Chondrocyte (in vitro differentiated cells): ENCODE data around the gene MFNG. TPM values are rescaled to one million over a fixed set of nuclear protein-coding genes. Genes with fewer than 3 reads are reported as not detected.

ENCODE experiments used
- DNase-seq: peaks from one replicate; pipeline ENCODE4 v3.0.0; 2021; ENCODE audit warnings: mixed read lengths, low spot score
- H3K27ac Mint-ChIP-seq: one replicate; pipeline ENCODE4 v1.8.0; 2021; ENCODE audit warnings: mild to moderate bottlenecking, moderate library complexity, mixed read lengths; ENCODE audit not compliant: unreplicated experiment
- H3K27me3 Mint-ChIP-seq: 2 replicates; pipeline ENCODE4 v1.8.0; 2021; ENCODE audit warnings: low read depth, mixed read lengths
- H3K36me3 Mint-ChIP-seq: 2 replicates; pipeline ENCODE4 v1.8.0; 2021; ENCODE audit warnings: low read depth, mixed read lengths
- H3K4me1 Mint-ChIP-seq: 2 replicates; pipeline ENCODE4 v1.8.0; 2021; ENCODE audit warnings: low read depth, mild to moderate bottlenecking, mixed read lengths
- H3K4me3 Mint-ChIP-seq: one replicate; pipeline ENCODE4 v1.8.0; 2021; ENCODE audit warnings: mild to moderate bottlenecking, moderate library complexity, mixed read lengths; ENCODE audit not compliant: unreplicated experiment
- H3K9me3 Mint-ChIP-seq: 2 replicates; pipeline ENCODE4 v1.8.0; 2021; ENCODE audit warnings: low read depth, mixed read lengths
- CTCF ChIP-seq: fragments of 200-600 bp; sonication (generic); IDR thresholded peaks from 2 replicates; pipeline ENCODE4 v1.5.0; 2021; ENCODE audit warnings: antibody characterized with exemption, mild to moderate bottlenecking, moderate library complexity
- total RNA-seq: library from RNA; stranded (reverse); gene quantifications from 3 replicates; pipeline ENCODE4 v1.2.1, GENCODE V29; 2021

Gene MFNG
- total RNA-seq, 1 donor from 2014 or later: 1.1 TPM

- H3K9me3 Mint-ChIP-seq: no peaks in the 10 kb centered on the region
- H3K36me3 Mint-ChIP-seq: peaks cover 2% of the 10 kb centered on the region
- H3K27ac Mint-ChIP-seq: no peak overlapping the region
- H3K27me3 Mint-ChIP-seq: no peaks in the 10 kb centered on the region
- no peak overlapping the region for H3K4me3 Mint-ChIP-seq
- DNase-seq: no peak
- TF ChIP-seq CTCF: no peak
- peaks cover 28% of the 10 kb centered on the region for H3K4me1 Mint-ChIP-seq
These were observed 34.6 kb upstream of the MFNG start for GRCh38 chr22:37520776-37521191.

- TF ChIP-seq CTCF: no peak
- H3K9me3 Mint-ChIP-seq: no peaks in the 10 kb centered on the region
- H3K4me3 Mint-ChIP-seq: peak within 1 kb of the TSS; percentile 78
- peaks cover 4% of the 10 kb centered on the region for H3K36me3 Mint-ChIP-seq
- peaks cover 19% of the 10 kb centered on the region for H3K4me1 Mint-ChIP-seq
- no peak for DNase-seq
- H3K27ac Mint-ChIP-seq: peak within 1 kb of the TSS; percentile 38
- no peaks in the 10 kb centered on the region for H3K27me3 Mint-ChIP-seq
These were observed 33.3 kb upstream of the MFNG start, which contains the start of gene CARD10 for GRCh38 chr22:37519268-37520195. Gene CARD10, minus strand, starts transcription at chr22:37519415. Its CDS starts 215 bp downstream, at chr22:37519200.

GRCh38 chr22:37518509-37519267, 32.5 kb upstream of the MFNG start:
- Mint-ChIP-seq H3K36me3 (peaks cover 4% of the 10 kb centered on the region), H3K27ac (peak overlapping the region; percentile 38), H3K27me3 (no peaks in the 10 kb centered on the region), H3K9me3 (no peaks in the 10 kb centered on the region), H3K4me3 (peak overlapping the region; percentile 78), H3K4me1 (peaks cover 19% of the 10 kb centered on the region)
- TF ChIP-seq CTCF: no peak
- DNase-seq: no peak

- no peaks in the 10 kb centered on the region for H3K9me3 Mint-ChIP-seq
- no peak for TF ChIP-seq CTCF
- H3K4me3 Mint-ChIP-seq: peak overlapping the region; percentile 78
- peaks cover 4% of the 10 kb centered on the region for H3K36me3 Mint-ChIP-seq
- peak overlapping the region; percentile 38 for H3K27ac Mint-ChIP-seq
- no peak for DNase-seq
- H3K4me1 Mint-ChIP-seq: peaks cover 26% of the 10 kb centered on the region
- H3K27me3 Mint-ChIP-seq: no peaks in the 10 kb centered on the region
These were observed 31.8 kb upstream of the MFNG start for GRCh38 chr22:37517826-37518450.

GRCh38 chr22:37516456-37516855, 30.3 kb upstream of the MFNG start:
- H3K27me3 Mint-ChIP-seq: no peaks in the 10 kb centered on the region
- H3K36me3 Mint-ChIP-seq: peaks cover 4% of the 10 kb centered on the region
- no peaks in the 10 kb centered on the region for H3K9me3 Mint-ChIP-seq
- no peak overlapping the region for H3K27ac Mint-ChIP-seq
- peaks cover 38% of the 10 kb centered on the region for H3K4me1 Mint-ChIP-seq
- TF ChIP-seq CTCF: no peak
- no peak overlapping the region for H3K4me3 Mint-ChIP-seq
- no peak for DNase-seq
